Endodermal cell (in vitro differentiated cells): ENCODE measurements around the gene C14orf180. TPM values are rescaled to one million over a fixed set of nuclear protein-coding genes. Genes with fewer than 3 reads are reported as not detected.

Experiments used
- DNase-seq: peaks from one replicate; pipeline ENCODE4 v3.0.0-alpha.2; 2017
- H3K27ac ChIP-seq: 2 replicates; pipeline ENCODE4 v1.5.1; 2013; ENCODE audit warnings: mild to moderate bottlenecking, low read depth, low read length, moderate library complexity
- H3K27me3 ChIP-seq: 2 replicates; pipeline ENCODE4 v1.6.1; 2013; ENCODE audit warnings: mild to moderate bottlenecking, low read length, moderate library complexity; ENCODE audit not compliant: insufficient read depth, control insufficient read depth, poor library complexity, severe bottlenecking
- H3K36me3 ChIP-seq: 2 replicates; pipeline ENCODE4 v1.7.0; 2013; ENCODE audit warnings: mild to moderate bottlenecking, low read length, moderate library complexity; ENCODE audit not compliant: control insufficient read depth, insufficient read depth
- H3K4me1 ChIP-seq: one replicate; pipeline ENCODE4 v1.7.0; 2013; ENCODE audit warnings: low read length; ENCODE audit not compliant: control insufficient read depth, insufficient read depth
- H3K4me3 ChIP-seq: 2 replicates; pipeline ENCODE4 v1.5.1; 2013; ENCODE audit warnings: mild to moderate bottlenecking, low read length, moderate library complexity
- H3K9ac ChIP-seq: 2 replicates; pipeline ENCODE4 v1.6.1; 2013; ENCODE audit warnings: mild to moderate bottlenecking, low read length, moderate library complexity; ENCODE audit not compliant: poor library complexity, severe bottlenecking; ENCODE audit errors: extremely low read depth
- H3K9me3 ChIP-seq: 2 replicates; pipeline ENCODE4 v1.6.1; 2013; ENCODE audit warnings: mild to moderate bottlenecking, low read length, moderate library complexity; ENCODE audit not compliant: control insufficient read depth
- H3K27ac Mint-ChIP-seq: 2 replicates; pipeline ENCODE4 v1.8.0; 2020; ENCODE audit warnings: mixed read lengths
- H3K27me3 Mint-ChIP-seq: 2 replicates; pipeline ENCODE4 v1.8.0; 2021; ENCODE audit warnings: mild to moderate bottlenecking, mixed read lengths; ENCODE audit not compliant: insufficient read depth
- H3K36me3 Mint-ChIP-seq: 2 replicates; pipeline ENCODE4 v1.8.0; 2020; ENCODE audit warnings: low read depth, mixed read lengths
- H3K4me1 Mint-ChIP-seq: 2 replicates; pipeline ENCODE4 v1.8.0; 2020; ENCODE audit warnings: mixed read lengths
- H3K4me3 Mint-ChIP-seq: 2 replicates; pipeline ENCODE4 v1.8.0; 2020; ENCODE audit warnings: mild to moderate bottlenecking, moderate library complexity, mixed read lengths
- H3K9me3 Mint-ChIP-seq: 2 replicates; pipeline ENCODE4 v1.8.0; 2020; ENCODE audit warnings: mild to moderate bottlenecking, mixed read lengths
- CTCF ChIP-seq: fragments of 200-600 bp; sonication (generic); conservative IDR thresholded peaks from 2 replicates; pipeline ENCODE4 v1.5.0; 2021; ENCODE audit warnings: antibody characterized with exemption, mild to moderate bottlenecking
- WGBS, 2 experiments: methylation state at CpG; one replicate each; pipeline versions ENCODE4 v1.1.5 to v1.1.7; 2013; ENCODE audit warnings: missing lambda C conversion rate in 2 of 2, mixed read lengths in 1 of 2; ENCODE audit not compliant: insufficient coverage in 1 of 2, insufficient read length in 1 of 2; 5-methylcytosine and 5-hydroxymethylcytosine counted together
- total RNA-seq, 2 donors: library from RNA; stranded (reverse); fragmentation: NEBNext Ultra II Directional in 1 of 2; extraction: Animal tissue kit (Norgen Biotek cat#: 25700) in 1 of 2; gene quantifications; 2 replicates in 1 of 2; 3 replicates in 1 of 2; pipeline ENCODE4 v1.2.1, GENCODE V29; 2021

The C14orf180 gene
- total RNA-seq, 2 donors from 2014 or later, result not detected

GRCh38 chr14:104567957-104568225, 11.7 kb upstream of the C14orf180 start:
- Mint-ChIP-seq H3K9me3 (no peaks in the 10 kb centered on the region), H3K4me3 (no peak overlapping the region), H3K36me3 (no peaks in the 10 kb centered on the region), H3K4me1 (no peaks in the 10 kb centered on the region), H3K27me3 (no peaks in the 10 kb centered on the region), H3K27ac (no peak overlapping the region)
- H3K4me3 ChIP-seq, result no peak overlapping the region
- WGBS, 2 experiments, result 93 to 94% methylated on average over 4 to 9 of the region's 9 CpGs
- TF ChIP-seq CTCF, result no peak
- H3K27ac ChIP-seq, result no peak overlapping the region
- no peaks in the 10 kb centered on the region for H3K36me3 ChIP-seq
- H3K9ac ChIP-seq, result no peak overlapping the region
- DNase-seq, result no peak
- H3K27me3 ChIP-seq, result no peaks in the 10 kb centered on the region
- no peaks in the 10 kb centered on the region for H3K9me3 ChIP-seq
- peaks cover 2% of the 10 kb centered on the region for H3K4me1 ChIP-seq

- Mint-ChIP-seq H3K36me3 (no peaks in the 10 kb centered on the region), H3K27ac (no peak overlapping the region), H3K4me1 (no peaks in the 10 kb centered on the region), H3K27me3 (no peaks in the 10 kb centered on the region), H3K9me3 (no peaks in the 10 kb centered on the region), H3K4me3 (no peak overlapping the region)
- TF ChIP-seq CTCF, result no peak
- Histone ChIP-seq H3K4me1 (peaks cover 1% of the 10 kb centered on the region), H3K27me3 (no peaks in the 10 kb centered on the region), H3K9ac (no peak overlapping the region), H3K9me3 (no peaks in the 10 kb centered on the region), H3K4me3 (no peak overlapping the region), H3K27ac (no peak overlapping the region), H3K36me3 (no peaks in the 10 kb centered on the region)
- no peak for DNase-seq
- 88 to 90% methylated on average over 7 to 11 of the region's 11 CpGs for WGBS, 2 experiments
Observed at GRCh38 chr14:104568620-104569019, 10.9 kb upstream of the C14orf180 start.

GRCh38 chr14:104569435-104569834, 10.1 kb upstream of the C14orf180 start:
- Mint-ChIP-seq H3K4me3 (no peak overlapping the region), H3K36me3 (no peaks in the 10 kb centered on the region), H3K27ac (no peak overlapping the region), H3K27me3 (no peaks in the 10 kb centered on the region), H3K9me3 (no peaks in the 10 kb centered on the region), H3K4me1 (peaks cover 6% of the 10 kb centered on the region)
- H3K36me3 ChIP-seq, result no peaks in the 10 kb centered on the region
- H3K4me3 ChIP-seq, result no peak overlapping the region
- no peak for DNase-seq
- 92 to 93% methylated on average over 6 to 10 of the region's 10 CpGs for WGBS, 2 experiments
- TF ChIP-seq CTCF, result no peak
- no peaks in the 10 kb centered on the region for H3K4me1 ChIP-seq
- H3K27ac ChIP-seq, result no peak overlapping the region
- H3K9me3 ChIP-seq, result no peaks in the 10 kb centered on the region
- H3K27me3 ChIP-seq, result no peaks in the 10 kb centered on the region
- H3K9ac ChIP-seq, result no peak overlapping the region
